Glomerular visceral epithelial cell (primary cell): ENCODE results near the gene VAMP5.
"Not testable (repeated sequence)": the region's sequence is repeated elsewhere in the genome, so short reads cannot be mapped to it uniquely, and the experiment has no call there.

Source experiments
- DNase-seq: peaks from one replicate; pipeline ENCODE4 v3.0.0-alpha.2; 2016; ENCODE audit errors: extremely low spot score

Gene VAMP5, protein sequence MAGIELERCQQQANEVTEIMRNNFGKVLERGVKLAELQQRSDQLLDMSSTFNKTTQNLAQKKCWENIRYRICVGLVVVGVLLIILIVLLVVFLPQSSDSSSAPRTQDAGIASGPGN

DNA sequence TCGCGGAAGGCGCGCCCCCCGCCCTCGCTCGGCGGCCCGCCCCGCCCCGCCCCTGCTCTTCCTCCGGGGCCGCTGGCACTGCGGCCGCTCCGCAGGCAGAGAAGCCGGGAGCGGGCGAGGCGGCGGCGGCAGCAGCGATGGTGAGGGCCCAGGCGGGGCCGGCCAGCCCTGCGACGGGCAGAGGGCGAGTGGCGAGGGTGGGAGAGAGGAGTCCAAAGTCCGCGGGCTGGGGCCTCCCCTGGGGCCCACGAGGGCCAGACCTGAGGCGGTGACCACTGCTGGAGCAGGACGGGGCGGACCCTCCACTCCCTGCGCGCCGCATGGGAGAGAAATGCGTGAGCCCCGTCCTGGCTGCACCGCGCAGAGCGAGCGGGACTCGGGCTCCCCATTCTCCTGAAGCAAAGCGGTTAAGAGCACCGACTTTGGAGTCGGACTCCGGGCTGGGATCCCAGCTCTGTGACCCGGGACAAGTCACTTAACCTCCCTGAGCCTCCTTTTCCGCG, at the start of gene VAMP5:
Gene VAMP5 (plus strand): TSS at position 78 of the 503 bp plus-strand sequence. CDS start 60 bp downstream, at position 138.
- no peak for DNase-seq

DNA sequence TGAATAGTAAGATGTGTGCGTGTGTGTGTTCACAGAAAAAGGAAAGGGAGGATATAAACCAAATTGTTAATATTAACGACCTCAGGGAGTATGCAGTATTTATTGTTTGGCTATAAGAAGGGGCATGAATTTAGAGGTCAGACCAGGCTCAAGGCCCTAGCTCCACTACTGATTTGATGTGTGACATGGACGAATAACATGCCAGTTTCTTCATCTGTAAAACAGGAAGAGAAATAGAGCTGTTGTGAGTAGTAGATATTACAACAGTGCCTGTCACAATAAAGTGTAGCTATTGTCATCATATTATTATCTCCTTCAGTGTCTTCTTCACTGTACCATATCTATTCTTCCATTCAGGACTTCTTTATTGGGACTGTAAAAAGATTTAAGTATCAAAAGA, 49.4 kb upstream of the VAMP5 start:
- DNase-seq = no peak

DNA sequence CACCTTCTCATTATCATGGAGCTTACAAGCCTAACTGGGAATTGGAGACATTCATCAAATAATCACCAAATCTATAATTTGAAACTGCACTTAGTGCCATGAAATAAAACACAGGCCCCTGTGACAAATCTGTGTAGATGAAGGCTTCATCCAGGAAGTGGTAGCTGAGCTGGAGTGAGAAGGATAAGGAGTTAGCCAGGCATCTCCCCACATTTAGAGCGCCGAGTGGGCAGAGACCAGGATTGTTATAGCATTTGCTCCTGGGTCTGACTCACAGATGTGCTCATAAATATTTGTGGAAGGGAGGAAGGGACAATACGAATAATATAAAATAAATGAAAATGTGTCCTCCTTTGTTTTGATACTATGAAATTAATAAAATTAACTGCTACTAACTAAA, 47.8 kb upstream of the VAMP5 start:
- DNase-seq = peak; percentile 72

DNA sequence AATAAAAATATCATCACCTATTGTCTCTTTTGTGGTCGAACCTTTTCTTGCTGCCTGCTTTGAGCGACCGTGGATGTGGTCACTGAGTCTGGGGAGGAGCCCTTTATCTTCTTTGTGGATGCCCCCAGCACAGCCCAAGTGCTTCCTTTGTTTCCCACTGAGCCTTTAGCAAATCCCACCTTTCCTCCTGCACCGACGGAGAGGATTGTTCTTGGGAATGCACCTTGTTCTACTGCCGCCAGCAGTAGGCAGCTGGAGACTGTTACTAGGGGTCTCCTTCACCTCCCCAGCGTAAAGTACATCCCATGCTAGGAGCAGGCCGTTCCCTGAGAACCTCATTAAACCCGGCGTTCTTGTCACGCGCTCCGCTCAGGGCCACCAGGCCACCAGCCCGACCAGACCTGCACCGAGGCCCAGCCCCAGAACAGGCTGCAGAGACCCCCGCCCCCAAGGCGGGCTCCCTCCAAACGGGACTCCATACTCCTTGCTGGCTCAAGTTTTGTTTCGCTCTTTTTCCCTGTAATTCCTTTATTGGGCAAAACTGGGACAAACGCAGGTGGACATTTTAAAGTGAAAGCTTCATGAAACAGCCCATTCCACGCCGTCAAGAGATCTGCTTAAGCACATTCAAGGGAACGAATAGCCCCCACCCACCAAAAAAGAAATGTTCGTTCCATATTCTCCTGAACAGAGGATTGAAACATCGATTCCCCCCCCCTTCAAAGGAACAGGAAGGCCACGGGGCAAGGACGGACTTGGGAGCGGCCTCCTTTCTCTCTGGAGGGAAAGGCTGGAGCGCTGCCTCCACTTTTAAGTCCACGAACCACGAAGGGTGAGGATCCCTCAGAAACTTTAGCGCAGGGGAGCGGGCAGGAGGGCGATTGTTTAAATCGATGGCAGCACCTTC, 46.4 kb upstream of the VAMP5 start:
- DNase-seq = peak; percentile 38

DNA sequence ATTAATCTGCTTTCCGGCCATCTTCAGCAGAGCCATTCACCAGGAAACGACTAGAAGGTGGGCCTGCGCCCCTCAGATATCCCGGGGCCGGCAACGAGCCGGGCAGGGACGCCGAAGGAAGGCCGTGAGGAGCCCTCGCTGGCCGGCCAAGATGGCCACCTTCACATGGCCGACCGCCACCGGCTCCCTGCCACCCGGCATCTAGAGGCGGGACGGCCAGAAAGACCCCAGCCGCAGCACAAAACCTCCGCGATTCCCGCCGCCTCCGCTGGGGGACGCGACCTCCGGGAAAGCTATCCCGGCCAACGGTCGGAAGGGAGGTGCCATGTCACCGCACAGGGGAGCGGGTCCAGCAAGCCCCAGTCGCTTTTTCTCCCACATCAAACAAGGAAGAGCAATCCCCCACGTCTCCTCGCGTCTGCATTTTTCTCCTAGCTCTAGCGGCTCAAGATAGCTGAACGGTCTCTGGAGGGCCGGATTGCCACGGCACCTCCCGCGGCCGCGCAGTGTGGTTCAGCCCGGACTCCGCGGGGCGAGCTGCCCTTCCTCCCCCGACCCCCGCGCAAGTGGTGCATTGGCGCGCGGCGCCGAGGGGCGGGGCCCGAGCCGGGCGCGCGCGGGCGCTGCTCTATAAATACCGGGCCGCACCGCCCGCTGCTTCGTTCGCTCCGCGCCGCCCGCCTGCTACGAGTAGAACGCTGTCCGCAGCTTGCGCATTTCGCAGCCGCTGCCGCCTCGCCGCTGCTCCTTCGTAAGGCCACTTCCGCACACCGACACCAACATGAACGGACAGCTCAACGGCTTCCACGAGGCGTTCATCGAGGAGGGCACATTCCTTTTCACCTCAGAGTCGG, 45.5 kb upstream of the VAMP5 start, which contains the start of gene MAT2A:
Gene MAT2A (plus strand): TSS at position 662 of the 854 bp plus-strand sequence. CDS start 120 bp downstream, at position 782.
- peak; percentile 91 for DNase-seq

DNA sequence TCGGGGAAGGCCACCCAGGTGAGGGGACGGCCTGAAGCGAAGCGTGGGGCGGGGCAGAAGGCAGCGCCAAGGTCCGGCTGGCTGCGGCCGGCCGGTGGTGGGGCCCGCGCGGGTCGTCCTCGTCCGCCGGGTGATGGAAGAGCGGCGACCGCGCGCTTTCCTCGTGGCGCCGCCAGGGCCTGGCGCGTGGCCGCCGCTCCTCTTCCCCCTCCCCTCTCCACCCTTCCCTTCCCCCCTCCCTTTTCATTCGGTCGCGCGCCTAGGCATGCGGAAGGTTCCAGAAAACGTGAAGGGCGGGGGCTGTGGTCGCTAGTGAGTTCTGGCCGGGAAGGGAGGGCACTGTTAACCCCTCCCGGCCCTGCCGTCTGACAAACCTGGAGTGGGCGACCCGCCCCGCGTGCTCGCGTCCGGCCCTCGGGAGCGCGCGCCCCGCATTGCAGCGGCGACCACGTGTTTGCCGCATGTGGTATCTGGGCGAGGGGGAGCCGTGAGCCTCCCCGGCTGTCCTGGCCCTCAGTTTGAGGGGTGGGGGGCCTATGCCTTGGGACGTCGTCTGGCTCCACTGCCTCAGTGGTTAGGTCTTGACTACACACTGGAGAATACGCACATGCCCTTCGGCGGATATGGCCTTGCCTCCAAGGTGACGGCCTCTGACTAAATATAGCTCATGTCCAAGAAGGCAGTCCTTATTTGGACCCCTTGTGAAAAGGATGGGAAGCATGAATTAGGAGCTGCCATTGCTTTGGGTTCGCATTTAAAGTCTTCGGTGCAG, 44.7 kb upstream of the VAMP5 start:
- peak; percentile 61 for DNase-seq

DNA sequence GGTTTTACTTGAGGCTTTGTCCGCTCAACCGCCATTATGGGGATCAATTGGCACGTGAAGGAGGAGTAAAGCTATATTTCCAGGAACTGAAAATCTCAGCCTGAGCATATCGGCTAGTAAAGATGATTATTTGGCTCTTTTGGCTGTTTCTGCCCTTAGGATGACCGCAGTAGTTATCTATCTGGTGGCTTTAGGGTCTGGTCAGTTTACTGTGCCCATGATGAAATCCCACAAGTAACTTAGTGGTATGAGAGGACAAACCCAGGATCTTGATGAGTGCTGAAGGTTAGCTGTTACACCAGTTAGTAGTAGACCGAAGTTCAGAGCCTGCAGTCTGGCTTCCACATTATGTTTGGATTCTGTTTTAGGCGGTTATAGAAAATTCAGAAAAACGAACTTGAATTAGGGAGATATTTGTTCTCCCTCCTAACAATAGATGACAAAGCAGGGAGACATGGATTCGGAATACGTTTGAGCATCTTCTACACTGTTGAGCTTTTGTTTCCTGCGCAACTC, 44.0 kb upstream of the VAMP5 start:
- peak; percentile 14 for DNase-seq

DNA sequence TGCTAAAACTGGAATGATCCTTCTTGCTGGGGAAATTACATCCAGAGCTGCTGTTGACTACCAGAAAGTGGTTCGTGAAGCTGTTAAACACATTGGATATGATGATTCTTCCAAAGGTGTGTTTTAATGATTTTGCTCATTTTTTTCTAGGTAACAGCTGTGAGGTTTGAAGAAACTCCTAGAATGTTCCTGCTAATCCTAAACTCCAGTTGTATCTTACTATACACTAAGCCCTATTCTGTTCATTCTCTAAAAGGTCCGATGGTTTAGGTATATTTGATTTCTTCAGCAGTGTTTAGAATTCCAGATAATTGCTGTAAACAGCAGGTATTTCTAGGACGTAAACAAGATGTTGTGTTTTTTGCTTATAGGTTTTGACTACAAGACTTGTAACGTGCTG, 43.0 kb upstream of the VAMP5 start:
- no peak for DNase-seq

DNA sequence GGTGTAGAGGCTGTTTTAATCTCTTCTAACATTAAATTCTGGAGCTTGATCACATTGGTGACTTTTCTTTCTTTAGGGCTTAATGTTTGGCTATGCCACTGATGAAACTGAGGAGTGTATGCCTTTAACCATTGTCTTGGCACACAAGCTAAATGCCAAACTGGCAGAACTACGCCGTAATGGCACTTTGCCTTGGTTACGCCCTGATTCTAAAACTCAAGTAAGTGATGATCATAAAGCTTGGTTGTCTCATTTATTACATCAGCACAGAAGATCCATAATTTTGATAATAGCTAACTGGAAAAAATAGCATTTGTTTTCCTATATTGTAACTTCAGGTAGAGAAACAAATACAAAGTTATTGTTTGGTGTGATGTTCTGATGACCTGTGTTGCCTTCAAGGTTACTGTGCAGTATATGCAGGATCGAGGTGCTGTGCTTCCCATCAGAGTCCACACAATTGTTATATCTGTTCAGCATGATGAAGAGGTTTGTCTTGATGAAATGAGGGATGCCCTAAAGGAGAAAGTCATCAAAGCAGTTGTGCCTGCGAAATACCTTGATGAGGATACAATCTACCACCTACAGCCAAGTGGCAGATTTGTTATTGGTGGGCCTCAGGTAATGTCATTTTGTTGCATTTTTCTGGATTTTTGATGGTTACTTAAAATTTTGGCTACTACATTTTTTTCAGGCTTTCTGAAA, 42.3 kb upstream of the VAMP5 start:
- no peak for DNase-seq

DNA sequence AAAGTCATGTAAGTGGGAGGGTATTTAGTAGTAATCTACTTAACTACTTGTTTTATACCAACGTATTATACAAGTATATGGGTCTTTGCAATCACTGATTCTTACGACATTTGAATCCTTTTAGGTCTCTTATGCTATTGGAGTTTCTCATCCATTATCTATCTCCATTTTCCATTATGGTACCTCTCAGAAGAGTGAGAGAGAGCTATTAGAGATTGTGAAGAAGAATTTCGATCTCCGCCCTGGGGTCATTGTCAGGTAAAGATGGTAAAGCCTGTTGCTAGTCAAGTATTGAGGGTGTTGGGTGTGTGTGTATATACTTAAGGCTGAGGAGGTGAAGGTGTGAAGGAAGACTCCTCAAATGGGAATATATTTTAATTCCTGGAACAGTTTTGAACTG, 41.5 kb upstream of the VAMP5 start:
- DNase-seq = no peak

DNA sequence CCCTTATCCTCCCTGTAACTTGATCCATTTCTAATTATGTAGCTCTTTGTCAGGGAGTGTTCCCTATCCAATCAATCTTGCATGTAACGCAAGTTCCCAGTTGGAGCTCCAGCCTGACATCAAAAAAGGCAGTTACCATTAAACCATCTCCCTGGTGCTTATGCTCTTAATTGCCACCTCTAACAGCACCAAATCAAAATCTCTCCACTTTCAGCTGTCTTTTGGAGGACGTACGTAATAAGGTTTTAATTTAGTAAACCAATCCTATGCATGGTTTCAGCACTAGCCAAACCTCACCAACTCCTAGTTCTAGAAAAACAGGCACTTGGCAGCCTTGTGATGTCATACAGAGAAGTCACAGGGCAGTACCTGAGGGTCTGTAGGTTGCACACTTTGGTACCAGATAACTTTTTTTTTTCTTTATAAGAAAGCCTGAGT, 40.0 kb upstream of the VAMP5 start:
- not testable (repeated sequence) for DNase-seq

DNA sequence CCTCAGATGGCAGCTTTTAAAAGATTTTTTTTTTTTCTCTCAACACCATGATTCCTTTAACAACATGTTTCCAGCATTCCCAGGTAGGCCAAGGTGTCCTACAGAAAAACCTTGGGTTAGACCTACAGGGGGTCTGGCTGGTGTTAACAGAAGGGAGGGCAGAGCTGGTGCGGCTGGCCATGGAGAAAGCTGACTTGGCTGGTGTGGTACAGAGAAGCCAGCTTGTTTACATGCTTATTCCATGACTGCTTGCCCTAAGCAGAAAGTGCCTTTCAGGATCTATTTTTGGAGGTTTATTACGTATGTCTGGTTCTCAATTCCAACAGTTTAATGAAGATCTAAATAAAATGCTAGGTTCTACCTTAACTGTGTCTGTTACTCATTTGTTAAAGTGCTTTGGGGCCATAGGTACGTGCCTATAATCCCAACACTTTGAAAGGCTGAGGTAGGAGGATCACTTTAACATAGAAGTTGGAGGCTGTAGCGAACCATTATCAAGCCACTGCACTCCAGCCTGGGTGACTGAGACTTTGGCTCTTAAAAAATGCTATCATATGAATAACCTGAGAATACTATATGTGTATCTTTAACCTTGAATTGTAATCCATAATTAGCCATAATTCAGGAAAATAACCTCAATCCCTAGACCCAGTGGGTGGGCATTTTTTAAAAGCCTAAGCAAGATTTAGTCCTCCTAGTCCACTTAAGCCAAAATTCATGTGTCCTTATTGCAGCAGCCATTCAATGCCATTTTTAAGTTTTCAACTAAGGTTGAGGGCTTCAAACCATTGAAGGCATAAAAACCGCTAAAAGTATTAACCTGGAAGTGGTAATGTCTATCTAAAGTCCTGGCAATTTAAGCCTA, 39.1 kb upstream of the VAMP5 start:
- not testable (repeated sequence) for DNase-seq

DNA sequence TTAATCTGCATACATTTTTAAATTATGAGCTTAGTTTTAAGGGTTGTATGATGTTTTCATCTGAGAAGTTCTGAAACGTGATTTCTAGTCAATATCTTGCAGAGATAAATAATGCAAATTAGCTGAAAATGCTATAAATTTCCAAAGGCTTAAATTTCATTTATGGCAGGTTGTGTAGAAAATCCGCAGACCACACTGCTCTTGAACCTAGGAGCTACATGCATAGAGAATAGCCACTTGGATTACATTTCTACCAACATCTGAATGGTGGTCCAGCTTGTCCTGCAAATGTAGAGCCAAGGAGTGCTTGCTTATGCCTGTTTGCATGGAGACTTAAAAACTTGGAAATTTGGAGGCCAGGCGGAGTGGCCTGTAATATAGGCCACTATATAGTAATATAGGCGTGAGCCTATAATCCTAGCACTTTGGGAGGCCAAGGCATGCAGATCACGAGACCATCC, 38.4 kb upstream of the VAMP5 start:
- DNase-seq = peak; percentile 25

DNA sequence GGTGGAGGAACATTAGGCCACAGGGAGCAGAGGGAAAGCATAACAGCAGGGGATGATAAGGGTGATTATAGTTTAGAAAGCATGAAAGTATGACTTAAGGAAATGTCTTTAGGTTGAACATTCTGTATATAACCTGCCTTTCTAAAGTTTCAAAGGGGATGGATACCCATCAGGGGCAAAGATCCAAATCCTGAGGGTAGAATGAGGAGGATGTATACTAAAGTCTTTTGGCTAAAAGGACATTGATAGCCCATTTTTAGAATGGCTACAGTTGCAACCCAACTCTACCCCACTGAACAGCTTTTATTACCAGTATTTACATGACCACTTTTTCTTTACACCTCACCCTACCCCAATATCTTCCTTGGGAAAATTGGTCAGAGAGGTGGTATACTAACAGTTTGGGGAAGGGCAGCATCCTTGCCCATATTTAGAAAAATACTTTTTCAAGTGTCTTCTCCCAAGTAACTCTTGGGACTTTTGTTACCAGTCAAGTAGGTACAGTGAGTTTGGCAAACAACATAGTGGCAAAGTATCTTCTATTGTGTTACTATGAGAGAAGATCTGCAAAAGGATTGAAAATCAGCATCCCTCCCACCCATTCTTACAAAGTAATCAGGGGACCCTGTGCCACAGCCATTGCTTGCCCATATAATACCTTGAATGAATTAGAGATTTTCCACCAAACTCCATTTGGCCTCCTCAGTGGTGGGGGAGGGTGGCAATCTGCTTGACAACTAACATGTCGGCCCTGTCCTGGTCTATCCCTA, 37.0 kb upstream of the VAMP5 start:
- peak; percentile 17 for DNase-seq

DNA sequence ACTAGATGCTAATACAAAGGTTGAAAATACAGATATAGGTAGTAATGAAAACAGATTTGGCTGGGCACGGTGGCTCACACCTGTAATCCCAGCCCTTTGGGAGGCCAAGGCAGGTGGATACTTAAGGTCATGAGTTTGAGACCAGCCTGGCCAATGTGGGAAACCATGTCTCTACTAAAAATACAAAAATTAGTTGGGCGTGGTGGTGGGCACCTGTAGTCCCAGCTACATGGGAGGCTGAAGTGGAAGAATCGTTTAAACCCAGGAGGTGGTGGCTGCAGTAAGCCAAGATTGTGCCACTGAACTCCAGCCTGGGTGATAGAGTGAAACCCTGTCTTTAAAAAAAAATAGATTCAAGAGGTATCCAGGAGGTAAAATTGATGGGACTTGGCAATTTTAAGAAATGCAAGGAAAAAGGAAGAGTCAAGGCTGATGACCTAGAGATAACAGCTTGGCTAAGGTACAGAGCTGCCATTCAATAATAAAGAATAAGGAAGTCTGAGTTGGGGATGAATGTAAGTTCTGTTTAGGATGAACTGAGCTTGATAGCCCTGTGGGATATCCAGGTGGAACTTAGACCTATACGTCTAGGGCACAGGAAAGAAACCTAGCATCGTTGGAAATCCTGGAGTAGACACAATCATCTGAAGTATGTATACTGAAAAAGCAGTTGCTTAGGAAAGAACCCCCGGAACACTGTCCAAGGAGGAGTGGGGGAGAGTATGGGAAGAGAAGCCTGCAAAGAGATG, 36.2 kb upstream of the VAMP5 start:
- DNase-seq = no peak

DNA sequence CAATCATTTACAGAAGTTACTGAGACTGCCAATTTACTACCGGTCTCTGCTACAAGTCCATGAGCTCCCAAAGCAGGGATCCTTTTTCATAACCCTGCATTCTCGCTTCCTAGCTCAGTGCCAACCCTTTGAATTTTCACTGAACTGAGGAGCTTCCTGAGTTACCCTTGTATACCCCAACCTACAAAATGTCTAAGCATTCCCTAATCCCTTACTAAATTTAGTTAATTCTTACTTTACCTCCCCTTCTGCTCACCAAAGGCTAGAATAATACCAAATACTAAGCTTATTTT, 35.7 kb upstream of the VAMP5 start:
- no peak for DNase-seq

DNA sequence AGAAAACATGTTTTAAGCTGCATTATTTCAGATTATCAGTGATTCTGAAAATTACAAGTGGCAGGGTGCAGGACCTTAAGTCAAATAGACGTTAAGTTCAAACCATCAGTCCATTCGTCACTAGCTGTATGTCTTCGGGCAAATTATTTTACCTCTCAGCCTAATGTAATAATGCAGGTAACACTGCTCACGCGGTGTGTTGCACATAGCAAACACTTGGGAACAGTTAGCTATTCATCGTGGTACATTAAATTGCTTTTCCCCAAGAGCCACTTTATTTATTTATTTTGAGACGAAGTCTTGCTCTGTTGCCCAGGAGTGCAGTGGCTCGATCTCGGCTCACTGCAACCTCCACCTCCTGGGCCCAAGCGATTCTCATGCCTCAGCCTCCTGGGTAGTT, 35.1 kb upstream of the VAMP5 start:
- no peak for DNase-seq

DNA sequence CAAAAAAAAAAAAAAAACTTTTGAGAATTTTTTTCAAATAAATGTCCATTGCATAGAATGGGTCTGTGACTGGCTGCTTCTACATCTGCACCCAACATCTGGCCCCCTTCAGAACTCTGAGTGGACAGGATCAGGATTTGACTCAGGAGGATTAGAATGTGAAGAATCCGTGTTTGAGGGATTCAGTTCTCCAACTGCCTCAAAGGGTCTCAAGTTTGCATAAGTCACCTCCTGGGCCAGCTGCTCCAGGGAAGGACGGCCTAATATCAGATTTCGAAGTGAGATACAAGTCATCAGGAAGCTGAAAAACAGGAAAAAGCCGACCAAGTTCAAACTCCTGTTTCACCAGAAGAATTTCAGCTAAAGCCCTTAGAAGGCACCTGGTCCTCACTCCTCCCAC, 34.4 kb upstream of the VAMP5 start:
- peak; percentile 35 for DNase-seq
